ENCODE measurements around the gene CYSLTR2. TPM values are rescaled to one million over a fixed set of nuclear protein-coding genes. Genes with fewer than 3 reads are reported as not detected.

Gene CYSLTR2
- total and polyA plus RNA-seq, 3 donors from 2014 or later, result 0.31 to 0.76 (median 0.62) TPM

DNA sequence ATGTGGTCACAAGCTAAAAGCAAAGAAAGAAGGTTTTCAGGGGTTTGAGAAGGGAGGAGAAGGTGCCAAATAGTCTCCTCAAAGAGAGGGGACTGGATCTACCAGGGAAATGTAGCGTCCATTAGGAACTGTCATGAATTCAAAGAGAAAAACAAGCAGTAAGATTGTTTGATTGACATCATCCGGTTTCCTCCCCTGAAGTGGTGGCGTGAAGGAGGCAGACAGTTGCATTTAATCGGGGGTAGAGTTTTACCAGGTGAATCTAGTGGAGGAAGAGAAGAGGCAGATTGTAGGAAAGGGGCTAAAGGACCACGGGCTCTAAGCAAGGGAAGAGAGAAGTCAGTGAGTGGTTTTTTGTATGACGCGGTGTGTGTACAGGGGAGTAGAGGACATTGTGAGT, 13.0 kb upstream of the CYSLTR2 start:
- H3K4me1 ChIP-seq, result no peaks in the 10 kb centered on the region
- TF ChIP-seq POLR2A (IDR thresholded peaks at IDR 0.05), result no peak
- TF ChIP-seq, protein P1, sequence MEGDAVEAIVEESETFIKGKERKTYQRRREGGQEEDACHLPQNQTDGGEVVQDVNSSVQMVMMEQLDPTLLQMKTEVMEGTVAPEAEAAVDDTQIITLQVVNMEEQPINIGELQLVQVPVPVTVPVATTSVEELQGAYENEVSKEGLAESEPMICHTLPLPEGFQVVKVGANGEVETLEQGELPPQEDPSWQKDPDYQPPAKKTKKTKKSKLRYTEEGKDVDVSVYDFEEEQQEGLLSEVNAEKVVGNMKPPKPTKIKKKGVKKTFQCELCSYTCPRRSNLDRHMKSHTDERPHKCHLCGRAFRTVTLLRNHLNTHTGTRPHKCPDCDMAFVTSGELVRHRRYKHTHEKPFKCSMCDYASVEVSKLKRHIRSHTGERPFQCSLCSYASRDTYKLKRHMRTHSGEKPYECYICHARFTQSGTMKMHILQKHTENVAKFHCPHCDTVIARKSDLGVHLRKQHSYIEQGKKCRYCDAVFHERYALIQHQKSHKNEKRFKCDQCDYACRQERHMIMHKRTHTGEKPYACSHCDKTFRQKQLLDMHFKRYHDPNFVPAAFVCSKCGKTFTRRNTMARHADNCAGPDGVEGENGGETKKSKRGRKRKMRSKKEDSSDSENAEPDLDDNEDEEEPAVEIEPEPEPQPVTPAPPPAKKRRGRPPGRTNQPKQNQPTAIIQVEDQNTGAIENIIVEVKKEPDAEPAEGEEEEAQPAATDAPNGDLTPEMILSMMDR (IDR thresholded peaks at IDR 0.05), result no peak
- no peaks in the 10 kb centered on the region for H3K9me3 ChIP-seq
- no peaks in the 10 kb centered on the region for H3K27me3 ChIP-seq
- H3K27ac ChIP-seq, result no peak overlapping the region
- intact Hi-C loops (cut with DNase I; ENCODE audit: low total_unique reads), result no loop called here
- DNase-seq, result no peak
- 86 to 88% methylated on average over 7 of the region's 7 CpGs for WGBS, 2 donors
- no peaks in the 10 kb centered on the region for H3K36me3 ChIP-seq (ENCODE audit: low read depth, missing control alignments)
- no peak overlapping the region for H3K4me3 ChIP-seq

DNA sequence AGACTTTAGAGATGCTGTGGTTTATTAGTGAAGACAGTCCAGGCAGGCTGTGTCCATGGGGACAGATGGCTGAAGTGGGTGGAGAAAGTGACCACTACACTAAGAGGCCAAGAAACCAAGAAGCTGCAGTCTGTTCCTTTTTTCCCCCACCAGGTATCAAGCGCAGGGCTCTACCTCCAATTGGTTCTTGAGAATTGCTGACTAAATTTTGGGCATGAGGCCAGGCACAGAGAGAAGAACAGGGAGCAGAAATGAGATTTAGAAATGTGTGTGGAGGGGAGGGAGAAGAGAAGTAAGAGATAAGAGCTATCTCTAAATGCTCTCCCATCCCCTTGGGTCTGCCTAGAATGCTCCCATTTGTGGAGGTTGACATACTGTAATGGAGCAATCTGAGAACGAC, 12.3 kb upstream of the CYSLTR2 start:
- H3K27ac ChIP-seq, result no peak overlapping the region
- intact Hi-C loops (cut with DNase I; ENCODE audit: low total_unique reads), result no loop called here
- no peaks in the 10 kb centered on the region for H3K36me3 ChIP-seq (ENCODE audit: low read depth, missing control alignments)
- H3K4me1 ChIP-seq, result no peaks in the 10 kb centered on the region
- TF ChIP-seq, protein P1 (IDR thresholded peaks at IDR 0.05), result no peak
- TF ChIP-seq POLR2A (IDR thresholded peaks at IDR 0.05), result no peak
- no peaks in the 10 kb centered on the region for H3K27me3 ChIP-seq
- H3K9me3 ChIP-seq, result no peaks in the 10 kb centered on the region
- no peak overlapping the region for H3K4me3 ChIP-seq
- 74 to 81% methylated on average over 2 of the region's 2 CpGs for WGBS, 2 donors
- DNase-seq, result no peak

DNA sequence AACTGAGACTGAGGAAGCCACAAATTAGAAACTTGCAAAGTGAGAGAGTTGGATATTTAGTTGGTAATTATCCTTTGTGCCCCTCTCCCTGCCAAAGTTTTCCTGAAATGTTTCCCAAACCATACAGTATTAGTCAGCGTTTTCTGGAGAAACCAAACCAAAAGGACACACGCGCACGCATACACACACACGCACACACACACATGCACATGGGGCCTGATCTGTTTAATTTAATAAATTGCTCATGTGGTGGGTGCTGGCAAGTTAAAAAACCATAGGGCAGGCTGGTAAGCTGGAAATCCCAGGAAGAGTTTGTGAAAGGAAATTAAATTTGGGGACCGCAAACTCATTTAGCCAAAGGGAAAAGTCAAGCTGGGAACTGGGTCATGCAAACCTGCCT, 11.7 kb upstream of the CYSLTR2 start:
- no peak for DNase-seq
- no peak overlapping the region for H3K4me3 ChIP-seq
- TF ChIP-seq POLR2A (IDR thresholded peaks at IDR 0.05), result no peak
- TF ChIP-seq, protein P1 (IDR thresholded peaks at IDR 0.05), result no peak
- no peaks in the 10 kb centered on the region for H3K4me1 ChIP-seq
- no peaks in the 10 kb centered on the region for H3K27me3 ChIP-seq
- H3K9me3 ChIP-seq, result no peaks in the 10 kb centered on the region
- WGBS, 2 donors, result 92 to 95% methylated on average over 6 of the region's 6 CpGs
- intact Hi-C loops (cut with DNase I; ENCODE audit: low total_unique reads), result no loop called here
- H3K27ac ChIP-seq, result no peak overlapping the region
- no peaks in the 10 kb centered on the region for H3K36me3 ChIP-seq (ENCODE audit: low read depth, missing control alignments)

DNA sequence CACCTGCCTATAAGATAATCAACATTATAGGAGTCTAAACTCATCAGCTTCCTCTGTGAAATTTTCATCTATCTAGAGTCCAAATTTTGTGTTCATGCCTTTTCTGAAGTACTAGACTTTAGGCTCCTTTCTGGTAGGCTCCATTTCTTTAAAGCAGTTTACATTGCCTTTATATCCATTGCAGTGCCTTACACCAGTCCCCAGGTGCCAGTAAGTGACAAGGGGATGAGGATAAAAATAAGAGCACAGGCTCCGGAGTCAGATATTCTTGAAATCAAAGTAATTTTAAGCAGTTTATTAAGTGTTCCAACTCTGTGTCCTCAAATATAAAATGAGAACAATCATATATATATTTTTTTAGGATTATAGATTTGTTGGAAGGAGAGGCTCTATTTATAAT, 10.6 kb upstream of the CYSLTR2 start:
- TF ChIP-seq, protein P1 (IDR thresholded peaks at IDR 0.05), result no peak
- TF ChIP-seq POLR2A (IDR thresholded peaks at IDR 0.05), result no peak
- Histone ChIP-seq H3K9me3 (no peaks in the 10 kb centered on the region), H3K4me1 (no peaks in the 10 kb centered on the region), H3K4me3 (no peak overlapping the region), H3K27ac (no peak overlapping the region), H3K27me3 (no peaks in the 10 kb centered on the region), H3K36me3 (ENCODE audit: low read depth, missing control alignments) (no peaks in the 10 kb centered on the region)
- DNase-seq, result no peak
- intact Hi-C loops (cut with DNase I; ENCODE audit: low total_unique reads), result no loop called here
- WGBS, 2 donors, result 91 to 92% methylated on average over 1 of the region's 1 CpG

DNA sequence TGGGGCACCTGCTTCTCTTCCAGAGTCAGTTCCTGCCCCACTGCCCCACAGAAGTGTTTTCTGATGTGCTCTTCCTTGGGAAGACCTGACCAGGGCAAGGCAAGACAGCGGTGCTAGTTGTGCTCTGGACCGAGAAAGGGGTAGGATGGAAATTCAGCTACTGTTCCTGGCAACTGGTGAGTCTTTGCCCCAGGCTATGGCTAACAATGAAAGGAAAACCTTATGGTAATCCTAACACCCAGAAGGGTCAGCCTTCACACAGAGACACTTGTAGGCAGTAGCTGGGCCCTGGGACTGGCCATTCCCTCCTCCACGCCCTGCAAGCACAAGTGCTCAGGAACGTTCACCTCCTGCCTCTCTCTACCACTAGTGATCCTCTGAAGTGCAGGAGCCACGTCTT, 9.6 kb upstream of the CYSLTR2 start:
- Histone ChIP-seq H3K4me3 (no peak overlapping the region), H3K27me3 (no peaks in the 10 kb centered on the region), H3K4me1 (no peaks in the 10 kb centered on the region), H3K27ac (no peak overlapping the region), H3K36me3 (ENCODE audit: low read depth, missing control alignments) (no peaks in the 10 kb centered on the region), H3K9me3 (no peaks in the 10 kb centered on the region)
- TF ChIP-seq POLR2A (IDR thresholded peaks at IDR 0.05), result no peak
- TF ChIP-seq, protein P1 (IDR thresholded peaks at IDR 0.05), result no peak
- 87 to 88% methylated on average over 5 of the region's 5 CpGs for WGBS, 2 donors
- no peak for DNase-seq
- intact Hi-C loops (cut with DNase I; ENCODE audit: low total_unique reads), result no loop called here
